LNCAP (cell line): Measurements from ENCODE around the gene PAFAH1B1.

ENCODE experiments used
- CTCF ChIP-seq: fragments of 450-650 bp; IDR thresholded peaks from 2 replicates; pipeline ENCODE4 v1.5.1; 2017; ENCODE audit warnings: mild to moderate bottlenecking

The PAFAH1B1 gene

GRCh38 chr17:2602597-2603017 is 9.2 kb downstream of the PAFAH1B1 start:
- TF ChIP-seq CTCF = no peak

- no peak for TF ChIP-seq CTCF
Observed at GRCh38 chr17:2608350-2608913, 15.0 kb downstream of the PAFAH1B1 start.

- TF ChIP-seq CTCF = no peak
Observed at GRCh38 chr17:2609091-2609490, 15.6 kb downstream of the PAFAH1B1 start.

GRCh38 chr17:2610195-2611175 is 17.0 kb downstream of the PAFAH1B1 start:
- TF ChIP-seq CTCF = no peak

- TF ChIP-seq CTCF = no peak
Observed at GRCh38 chr17:2611627-2612026, 18.2 kb downstream of the PAFAH1B1 start.

GRCh38 chr17:2612630-2613029 is 19.2 kb downstream of the PAFAH1B1 start:
- TF ChIP-seq CTCF = no peak

- TF ChIP-seq CTCF = no peak
Observed at GRCh38 chr17:2613089-2613808, 19.8 kb downstream of the PAFAH1B1 start.
